OCI-LY3 (cell line): Measurements from ENCODE around the gene PPP3CA.

Source experiments
- EZH2phosphoT487 ChIP-seq: fragments of 200-600 bp; shearing (Covaris generic); IDR thresholded peaks from 2 replicates; pipeline ENCODE4 v1.6.1; 2018; ENCODE audit warnings: antibody characterized with exemption, mixed run types, low read depth
- TF ChIP-seq, protein P1 (sequence below): fragments of 200-600, 300-600 bp; sonication (generic); IDR thresholded peaks from 2 replicates; pipeline ENCODE4 v1.5.1; 2014; ENCODE audit warnings: antibody characterized with exemption, low read length, low read depth

DNA sequence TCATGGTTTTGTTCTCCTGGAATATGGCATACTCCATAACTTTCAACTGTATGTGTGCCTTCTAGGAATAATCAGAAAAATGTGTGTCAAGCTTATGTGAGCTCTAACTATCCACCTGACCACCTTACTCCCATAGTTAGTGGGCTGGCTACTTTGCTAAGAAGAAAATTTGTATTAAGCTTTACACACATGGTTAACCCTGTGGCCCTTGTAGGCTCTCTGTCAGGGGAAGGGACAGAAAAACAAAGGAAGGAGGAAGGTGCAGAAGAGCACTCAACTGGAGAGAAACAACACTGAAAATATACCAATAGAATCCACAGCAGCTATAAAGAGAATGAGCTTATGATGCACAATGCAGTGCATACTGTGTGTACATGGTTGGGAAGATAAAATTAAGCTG is 84.6 kb downstream of the PPP3CA start:
- TF ChIP-seq, protein P1, sequence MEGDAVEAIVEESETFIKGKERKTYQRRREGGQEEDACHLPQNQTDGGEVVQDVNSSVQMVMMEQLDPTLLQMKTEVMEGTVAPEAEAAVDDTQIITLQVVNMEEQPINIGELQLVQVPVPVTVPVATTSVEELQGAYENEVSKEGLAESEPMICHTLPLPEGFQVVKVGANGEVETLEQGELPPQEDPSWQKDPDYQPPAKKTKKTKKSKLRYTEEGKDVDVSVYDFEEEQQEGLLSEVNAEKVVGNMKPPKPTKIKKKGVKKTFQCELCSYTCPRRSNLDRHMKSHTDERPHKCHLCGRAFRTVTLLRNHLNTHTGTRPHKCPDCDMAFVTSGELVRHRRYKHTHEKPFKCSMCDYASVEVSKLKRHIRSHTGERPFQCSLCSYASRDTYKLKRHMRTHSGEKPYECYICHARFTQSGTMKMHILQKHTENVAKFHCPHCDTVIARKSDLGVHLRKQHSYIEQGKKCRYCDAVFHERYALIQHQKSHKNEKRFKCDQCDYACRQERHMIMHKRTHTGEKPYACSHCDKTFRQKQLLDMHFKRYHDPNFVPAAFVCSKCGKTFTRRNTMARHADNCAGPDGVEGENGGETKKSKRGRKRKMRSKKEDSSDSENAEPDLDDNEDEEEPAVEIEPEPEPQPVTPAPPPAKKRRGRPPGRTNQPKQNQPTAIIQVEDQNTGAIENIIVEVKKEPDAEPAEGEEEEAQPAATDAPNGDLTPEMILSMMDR = no peak
- TF ChIP-seq EZH2phosphoT487 = no peak
